GM18507 (cell line): Measurements from ENCODE around the gene FBL.
A peak's percentile ranks its signal among the peaks of the same experiment; 100 is the strongest.
"Not testable (repeated sequence)": the region's sequence is repeated elsewhere in the genome, so short reads cannot be mapped to it uniquely, and the experiment has no call there.

Experiments used
- DNase-seq: peaks from one replicate; pipeline ENCODE4 v3.0.0; 2011; ENCODE audit warnings: low read depth; ENCODE audit not compliant: insufficient read length; ENCODE audit errors: extremely low spot score
- FAIRE-seq: peaks from 2 replicates; lab custom pipeline; 2011; peaks lifted over from hg19 to GRCh38; lab: Jason Lieb, UNC

FBL gene

GRCh38 chr19:39829702-39830275 is 16.4 kb downstream of the FBL start:
- DNase-seq (no peak), FAIRE-seq (no peak)

GRCh38 chr19:39828654-39829032 is 17.5 kb downstream of the FBL start:
- FAIRE-seq (peak; percentile 39), DNase-seq (no peak)

GRCh38 chr19:39828015-39828653 is 18.0 kb downstream of the FBL start:
- no peak for FAIRE-seq
- DNase-seq, result no peak

GRCh38 chr19:39827216-39827615 is 19.0 kb downstream of the FBL start:
- FAIRE-seq, result no peak
- DNase-seq, result no peak

- DNase-seq (no peak), FAIRE-seq (no peak)
These were observed 19.8 kb downstream of the FBL start for GRCh38 chr19:39826311-39826945.

- DNase-seq, result no peak
These were observed 20.6 kb downstream of the FBL start for GRCh38 chr19:39825531-39826076.

GRCh38 chr19:39825093-39825463 is 21.1 kb downstream of the FBL start:
- DNase-seq (no peak), FAIRE-seq (no peak)

More at GRCh38 chr19:39825531-39826076, 20.6 kb downstream of the FBL start:
- no peak for FAIRE-seq

GRCh38 chr19:39824143-39825092 is 21.8 kb downstream of the FBL start:
- FAIRE-seq, result peak; percentile 99
- peak; percentile 79 for DNase-seq

- FAIRE-seq, result no peak
These were observed 22.5 kb downstream of the FBL start for GRCh38 chr19:39823686-39824085.

GRCh38 chr19:39820696-39821095 is 25.5 kb downstream of the FBL start:
- DNase-seq, result no peak
- FAIRE-seq, result no peak

More at GRCh38 chr19:39823686-39824085, 22.5 kb downstream of the FBL start:
- DNase-seq, result no peak

- FAIRE-seq, result no peak
- no peak for DNase-seq
These were observed 26.4 kb downstream of the FBL start for GRCh38 chr19:39819786-39820185.

- DNase-seq (peak; percentile 51), FAIRE-seq (peak; percentile 93)
These were observed 27.5 kb downstream of the FBL start for GRCh38 chr19:39818626-39819097.

- FAIRE-seq (no peak), DNase-seq (no peak)
These were observed 28.2 kb downstream of the FBL start for GRCh38 chr19:39817888-39818561.

- FAIRE-seq (peak; percentile 36), DNase-seq (no peak)
These were observed 29.7 kb downstream of the FBL start for GRCh38 chr19:39816287-39817048.

- DNase-seq (no peak), FAIRE-seq (no peak)
These were observed 31.6 kb downstream of the FBL start for GRCh38 chr19:39814595-39814994.

- DNase-seq, FAIRE-seq: not testable (repeated sequence)
These were observed 32.1 kb downstream of the FBL start for GRCh38 chr19:39814111-39814510.

- FAIRE-seq (no peak), DNase-seq (no peak)
These were observed 32.8 kb downstream of the FBL start for GRCh38 chr19:39813264-39813993.

GRCh38 chr19:39811064-39811463 is 35.1 kb downstream of the FBL start:
- no peak for DNase-seq
- no peak for FAIRE-seq
